IPS-NIHi7 (cell line): ENCODE data around the gene JAK1.
"Not testable (repeated sequence)": the region's sequence is repeated elsewhere in the genome, so short reads cannot be mapped to it uniquely, and the experiment has no call there.

ENCODE experiments used
- DNase-seq: peaks from one replicate; pipeline ENCODE4 v3.0.0; 2012; ENCODE audit warnings: mixed read lengths; ENCODE audit errors: extremely low spot score

Gene JAK1

GRCh38 chr1:64966158-64966971 lies at the start of gene JAK1:
TSS of gene JAK1 (minus strand) at chr1:64966549. CDS start at chr1:64886264, 80,285 bp downstream.
- peak; percentile 99 for DNase-seq

- no peak for DNase-seq
These were observed 48.0 kb upstream of the JAK1 start for GRCh38 chr1:65014321-65014720.

GRCh38 chr1:65011983-65012382 lies 45.6 kb upstream of the JAK1 start:
- DNase-seq: no peak

GRCh38 chr1:65009724-65010420 lies 43.5 kb upstream of the JAK1 start:
- no peak for DNase-seq

GRCh38 chr1:65009176-65009575 lies 42.8 kb upstream of the JAK1 start:
- DNase-seq: no peak

GRCh38 chr1:65006806-65007205 lies 40.5 kb upstream of the JAK1 start:
- no peak for DNase-seq

- no peak for DNase-seq
These were observed 36.9 kb upstream of the JAK1 start for GRCh38 chr1:65003316-65003664.

GRCh38 chr1:65002508-65003315 lies 36.4 kb upstream of the JAK1 start:
- peak; percentile 82 for DNase-seq

- DNase-seq: peak; percentile 35
These were observed 35.8 kb upstream of the JAK1 start for GRCh38 chr1:65002156-65002507.

GRCh38 chr1:65001231-65001792 lies 35.0 kb upstream of the JAK1 start:
- peak; percentile 91 for DNase-seq

GRCh38 chr1:64998425-64998948 lies 32.1 kb upstream of the JAK1 start:
- not testable (repeated sequence) for DNase-seq

GRCh38 chr1:64996541-64997257 lies 30.4 kb upstream of the JAK1 start:
- DNase-seq: no peak

GRCh38 chr1:64995316-64995715 lies 29.0 kb upstream of the JAK1 start:
- no peak for DNase-seq

GRCh38 chr1:64986903-64987871 lies 20.8 kb upstream of the JAK1 start:
- DNase-seq: no peak

GRCh38 chr1:64984737-64985136 lies 18.4 kb upstream of the JAK1 start:
- DNase-seq: no peak

GRCh38 chr1:64984106-64984505 lies 17.8 kb upstream of the JAK1 start:
- DNase-seq: no peak

GRCh38 chr1:64983110-64983509 lies 16.8 kb upstream of the JAK1 start:
- no peak for DNase-seq

- no peak for DNase-seq
These were observed 15.5 kb upstream of the JAK1 start for GRCh38 chr1:64981601-64982533.
